T-helper 1 cell treated with Interleukin-12 subunit alpha and Interleukin-12 subunit beta and Interleukin-4 antibody, amounts not matched to agents 30 μg/mL and 1 μg/mL, for 36 hours (primary cell): ENCODE data around the gene MRPL53.
A peak's percentile ranks its signal among the peaks of the same experiment; 100 is the strongest.

Experiments used
- H3K27ac Mint-ChIP-seq: one replicate; pipeline ENCODE4 v1.8.0; 2021; ENCODE audit warnings: mild to moderate bottlenecking, mixed read lengths
- H3K27me3 Mint-ChIP-seq: one replicate; pipeline ENCODE4 v1.8.0; 2021; ENCODE audit warnings: low read depth, mixed read lengths
- H3K36me3 Mint-ChIP-seq: one replicate; pipeline ENCODE4 v1.8.0; 2021; ENCODE audit warnings: low read depth, mixed read lengths
- H3K4me1 Mint-ChIP-seq: one replicate; pipeline ENCODE4 v1.8.0; 2021; ENCODE audit warnings: low read depth, mixed read lengths
- H3K4me3 Mint-ChIP-seq: one replicate; pipeline ENCODE4 v1.8.0; 2021; ENCODE audit warnings: mild to moderate bottlenecking, moderate library complexity, mixed read lengths
- H3K9me3 Mint-ChIP-seq: one replicate; pipeline ENCODE4 v1.8.0; 2021; ENCODE audit warnings: mixed read lengths

The MRPL53 gene

DNA sequence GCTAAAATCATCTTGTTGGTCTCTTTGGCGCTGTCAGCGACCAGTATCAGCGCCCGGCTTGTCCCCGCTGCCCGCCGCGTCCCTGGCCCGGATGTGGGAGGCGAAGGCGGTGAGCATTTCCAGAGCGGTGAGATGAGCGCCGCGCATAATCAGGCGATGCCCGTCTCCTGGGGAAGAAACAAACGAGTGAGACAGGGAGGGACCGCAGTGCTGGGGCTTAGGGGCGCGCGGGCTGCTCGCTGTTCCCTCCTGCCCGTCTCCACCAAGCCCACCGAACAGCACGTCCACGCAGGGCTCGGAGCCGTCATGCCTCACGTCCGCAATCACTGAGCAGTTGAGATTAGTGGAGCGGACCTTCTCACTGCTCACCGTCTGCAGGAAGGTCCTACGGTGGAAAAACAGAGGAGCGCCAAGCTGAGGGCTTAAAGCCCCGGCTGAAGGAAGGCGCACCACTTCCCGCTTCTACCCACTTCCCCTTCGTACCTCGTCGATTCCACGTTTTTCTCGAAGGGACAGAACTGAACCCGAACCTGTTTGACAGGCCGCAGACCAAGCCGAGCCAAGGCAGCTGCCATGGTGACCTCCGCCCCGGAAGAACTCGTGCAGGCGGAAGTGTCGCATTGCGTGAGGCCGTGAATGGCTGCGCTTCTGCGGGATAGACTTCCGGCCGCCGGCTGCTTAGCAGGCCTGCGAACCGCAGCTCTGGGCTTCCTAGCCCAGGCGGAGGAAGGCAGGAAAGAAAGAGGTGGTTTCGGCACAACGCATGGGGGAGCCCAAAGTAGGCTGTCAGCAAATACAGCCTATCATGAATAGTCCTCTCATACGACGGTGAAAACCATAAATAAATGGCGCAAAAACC, at the start of gene MRPL53:
MRPL53 (minus strand) TSS at position 595 of the 859 bp plus-strand sequence; CDS start at position 575, 20 bp downstream.
- H3K27me3 Mint-ChIP-seq = no peaks in the 10 kb centered on the region
- peaks cover 22% of the 10 kb centered on the region for H3K4me1 Mint-ChIP-seq
- H3K36me3 Mint-ChIP-seq = peaks cover 25% of the 10 kb centered on the region
- H3K9me3 Mint-ChIP-seq = no peaks in the 10 kb centered on the region
- peak within 1 kb of the TSS; percentile 98 for H3K27ac Mint-ChIP-seq
- H3K4me3 Mint-ChIP-seq = peak within 1 kb of the TSS; percentile 98

- Mint-ChIP-seq H3K4me1 (peaks cover 15% of the 10 kb centered on the region), H3K4me3 (peak overlapping the region; percentile 73), H3K36me3 (peaks cover 8% of the 10 kb centered on the region), H3K9me3 (no peaks in the 10 kb centered on the region), H3K27me3 (peaks cover 76% of the 10 kb centered on the region), H3K27ac (peak overlapping the region; percentile 37)
These were observed 44.2 kb upstream of the MRPL53 start for GRCh38 chr2:74516650-74517049.

DNA sequence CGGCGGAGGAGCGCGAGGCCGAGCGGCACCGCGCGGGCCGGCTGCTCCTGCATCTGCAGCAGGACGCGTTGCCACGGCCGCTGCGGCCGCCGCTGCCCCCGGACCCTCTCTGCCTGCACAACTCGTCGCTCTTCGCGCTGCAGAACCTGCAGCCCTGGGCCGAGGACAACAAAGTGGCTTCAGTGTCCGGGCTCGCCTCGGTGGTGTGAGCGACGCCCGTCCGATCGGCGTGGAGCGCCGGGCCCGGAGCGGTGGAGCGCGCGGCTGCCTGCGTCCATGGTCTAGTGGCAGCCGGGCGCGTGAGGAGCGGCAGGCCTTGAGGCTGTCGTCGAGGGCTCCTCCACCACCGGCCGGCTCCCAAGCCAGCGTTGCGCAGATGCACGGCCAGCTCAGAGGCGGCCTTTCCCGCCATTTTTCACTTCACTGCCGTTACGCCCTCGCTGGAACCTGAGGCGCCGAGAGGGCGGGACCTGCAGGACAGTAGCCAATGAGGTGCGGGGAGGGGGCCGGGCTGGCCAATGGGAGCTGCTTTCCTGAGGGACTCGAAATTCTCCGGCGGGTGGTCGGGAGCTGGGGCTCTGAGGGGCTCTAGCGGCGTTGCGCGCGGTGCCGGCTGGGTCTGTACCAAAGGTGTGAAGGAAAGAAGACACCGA, 43.6 kb upstream of the MRPL53 start:
- peak overlapping the region; percentile 73 for H3K4me3 Mint-ChIP-seq
- peak overlapping the region; percentile 37 for H3K27ac Mint-ChIP-seq
- H3K4me1 Mint-ChIP-seq = peaks cover 16% of the 10 kb centered on the region
- peaks cover 81% of the 10 kb centered on the region for H3K27me3 Mint-ChIP-seq
- peaks cover 8% of the 10 kb centered on the region for H3K36me3 Mint-ChIP-seq
- H3K9me3 Mint-ChIP-seq = no peaks in the 10 kb centered on the region

GRCh38 chr2:74515271-74515980, 42.9 kb upstream of the MRPL53 start:
- peaks cover 8% of the 10 kb centered on the region for H3K36me3 Mint-ChIP-seq
- H3K27me3 Mint-ChIP-seq = peaks cover 85% of the 10 kb centered on the region
- H3K4me3 Mint-ChIP-seq = peak overlapping the region; percentile 80
- peaks cover 19% of the 10 kb centered on the region for H3K4me1 Mint-ChIP-seq
- no peaks in the 10 kb centered on the region for H3K9me3 Mint-ChIP-seq
- H3K27ac Mint-ChIP-seq = no peak overlapping the region

DNA sequence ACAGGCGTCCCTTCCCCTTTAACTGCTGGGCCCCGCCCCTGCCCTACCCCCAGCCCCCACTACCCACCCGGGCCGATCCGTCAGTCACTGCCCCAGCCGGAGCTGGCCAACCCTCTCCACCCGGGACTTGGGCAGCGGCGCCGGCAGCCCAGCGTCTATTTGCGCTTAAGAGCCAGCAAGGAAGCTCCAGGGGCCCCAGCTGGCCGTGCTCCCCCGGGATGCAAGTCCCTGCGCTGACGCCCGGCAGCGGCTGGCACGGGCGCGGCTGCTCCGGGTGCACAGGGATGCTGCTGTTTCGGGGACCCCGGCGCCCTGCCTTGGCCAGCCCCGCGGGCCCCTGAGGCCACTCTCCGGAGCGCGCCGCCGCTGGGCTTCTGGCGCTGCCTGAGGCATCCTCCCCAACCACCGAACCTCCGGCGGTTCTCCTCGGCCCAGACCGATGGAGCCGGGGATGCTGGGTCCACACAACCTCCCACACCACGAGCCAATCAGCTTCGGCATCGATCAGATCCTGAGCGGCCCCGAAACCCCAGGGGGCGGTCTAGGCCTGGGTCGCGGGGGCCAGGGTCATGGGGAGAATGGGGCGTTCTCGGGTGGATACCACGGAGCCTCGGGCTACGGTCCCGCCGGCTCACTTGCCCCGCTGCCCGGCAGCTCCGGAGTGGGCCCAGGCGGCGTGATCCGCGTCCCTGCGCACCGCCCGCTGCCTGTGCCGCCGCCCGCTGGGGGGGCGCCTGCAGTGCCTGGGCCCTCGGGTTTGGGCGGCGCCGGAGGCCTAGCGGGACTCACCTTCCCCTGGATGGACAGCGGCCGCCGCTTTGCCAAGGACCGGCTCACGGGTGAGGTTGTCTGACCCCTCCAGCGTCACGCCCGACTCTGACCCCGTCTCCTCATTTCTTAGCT, 42.1 kb upstream of the MRPL53 start, which contains the start of gene TLX2:
TLX2 (plus strand) TSS at position 83 of the 903 bp plus-strand sequence; CDS start at position 440, 357 bp downstream.
- Mint-ChIP-seq H3K4me1 (peaks cover 21% of the 10 kb centered on the region), H3K27me3 (peaks cover 82% of the 10 kb centered on the region), H3K27ac (no peak within 1 kb of the TSS), H3K4me3 (peak within 1 kb of the TSS; percentile 80), H3K36me3 (peaks cover 8% of the 10 kb centered on the region), H3K9me3 (no peaks in the 10 kb centered on the region)

DNA sequence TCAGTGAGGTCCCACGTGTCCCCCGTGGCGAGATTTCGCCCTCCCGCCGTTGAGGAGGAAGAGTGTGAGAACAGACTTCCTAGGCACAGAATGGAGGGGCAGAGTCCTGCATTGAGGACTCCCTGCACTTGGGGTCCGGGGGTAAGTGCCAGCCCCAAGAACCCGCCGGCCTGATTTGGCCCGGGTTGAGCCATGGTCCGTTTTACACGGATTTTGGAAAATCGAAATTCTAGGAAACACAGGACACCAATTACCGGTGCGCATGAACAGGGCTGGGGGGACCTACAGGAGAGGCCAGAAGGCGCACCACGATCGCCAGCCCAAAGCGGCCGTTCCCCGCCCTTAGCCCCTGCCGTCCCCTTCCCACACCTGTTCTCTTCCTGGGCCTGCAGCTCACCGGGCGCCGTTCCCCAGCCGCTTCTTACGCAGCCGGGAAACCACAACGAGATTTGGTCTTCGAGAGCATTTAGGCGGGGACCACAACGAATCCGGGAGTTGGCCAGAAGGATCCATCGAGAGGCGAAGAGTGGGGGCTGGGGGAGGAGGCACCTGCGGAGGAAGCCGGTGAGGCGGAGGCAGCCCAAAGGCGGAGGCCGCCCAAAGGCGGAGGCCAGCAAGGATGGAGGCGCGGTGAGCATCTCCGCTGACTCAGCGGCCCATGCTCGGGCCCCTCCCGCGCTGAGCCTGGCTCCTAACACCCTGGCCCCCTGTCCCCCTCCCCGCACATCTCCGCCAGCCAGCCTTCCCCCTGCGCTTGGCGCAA, 41.3 kb upstream of the MRPL53 start:
- H3K4me1 Mint-ChIP-seq = peaks cover 22% of the 10 kb centered on the region
- no peaks in the 10 kb centered on the region for H3K9me3 Mint-ChIP-seq
- H3K27ac Mint-ChIP-seq = no peak overlapping the region
- peak overlapping the region; percentile 65 for H3K4me3 Mint-ChIP-seq
- H3K36me3 Mint-ChIP-seq = peaks cover 8% of the 10 kb centered on the region
- H3K27me3 Mint-ChIP-seq = peaks cover 77% of the 10 kb centered on the region

DNA sequence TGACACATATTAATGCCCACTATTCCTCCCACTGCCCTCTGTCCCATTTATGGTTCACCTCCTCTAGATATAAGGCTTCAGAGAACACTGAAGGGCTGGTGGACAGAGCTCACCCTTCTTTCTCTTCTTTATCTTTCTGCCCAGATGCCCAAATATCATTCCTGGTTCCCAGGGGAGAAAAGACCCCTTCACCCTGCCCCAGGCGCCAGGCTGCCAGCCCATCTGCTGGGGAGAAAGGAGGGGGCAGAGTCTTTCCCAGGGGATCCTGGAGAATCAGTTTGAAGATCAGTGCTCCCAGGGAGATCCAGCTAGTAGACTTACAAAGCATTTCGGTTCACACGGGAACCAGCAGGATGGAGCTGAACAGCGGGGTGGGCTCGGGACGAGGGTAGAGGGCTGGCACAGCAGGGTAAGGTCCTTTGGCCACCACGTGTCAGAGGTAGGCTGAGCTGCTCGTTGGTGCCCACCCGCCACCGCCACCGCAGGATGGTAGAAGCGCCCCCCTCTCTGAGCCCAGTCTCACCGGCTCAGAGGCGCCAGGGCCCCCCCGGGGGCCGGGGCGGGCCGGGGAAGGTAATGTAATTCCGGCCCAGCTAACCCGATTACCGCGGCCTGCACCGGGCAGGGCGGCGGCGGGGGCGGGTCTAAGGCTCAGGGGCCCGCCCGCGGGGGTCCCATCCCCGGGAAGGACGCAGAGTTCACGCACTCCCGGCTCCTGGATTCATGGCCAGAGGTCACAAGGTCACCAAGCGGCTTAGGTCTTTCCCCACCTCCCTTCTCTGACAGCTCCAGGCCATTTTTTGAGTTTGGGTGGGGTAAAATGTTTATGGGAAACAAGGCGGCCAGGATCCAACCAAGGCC, 40.5 kb upstream of the MRPL53 start:
- Mint-ChIP-seq H3K4me3 (peak overlapping the region; percentile 65), H3K27ac (no peak overlapping the region), H3K9me3 (no peaks in the 10 kb centered on the region), H3K27me3 (peaks cover 68% of the 10 kb centered on the region), H3K4me1 (peaks cover 29% of the 10 kb centered on the region), H3K36me3 (peaks cover 11% of the 10 kb centered on the region)

GRCh38 chr2:74511104-74511989, 38.9 kb upstream of the MRPL53 start:
- Mint-ChIP-seq H3K4me3 (no peak overlapping the region), H3K9me3 (no peaks in the 10 kb centered on the region), H3K4me1 (peaks cover 37% of the 10 kb centered on the region), H3K27ac (no peak overlapping the region), H3K27me3 (peaks cover 56% of the 10 kb centered on the region), H3K36me3 (peaks cover 13% of the 10 kb centered on the region)

DNA sequence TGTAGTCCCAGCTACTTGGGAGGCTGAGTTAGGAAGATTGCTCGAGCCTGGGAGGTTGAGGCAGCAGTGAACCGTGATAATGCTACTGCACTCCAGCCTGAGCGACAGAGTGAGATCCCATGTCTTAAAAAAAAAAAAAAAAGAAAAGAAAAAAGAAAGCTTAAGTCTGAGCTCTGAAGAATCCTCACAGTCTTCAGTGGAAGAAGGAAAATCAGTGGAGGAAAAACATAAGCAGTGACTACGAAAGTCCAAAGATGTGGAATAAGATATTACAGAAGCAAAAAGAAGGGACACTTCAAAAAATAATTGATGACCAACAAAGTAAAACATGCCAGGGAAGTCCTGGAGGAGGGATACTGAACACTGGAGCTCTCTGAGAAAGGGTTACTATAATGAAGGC, 37.8 kb upstream of the MRPL53 start:
- Mint-ChIP-seq H3K27ac (no peak overlapping the region), H3K27me3 (peaks cover 48% of the 10 kb centered on the region)

DNA sequence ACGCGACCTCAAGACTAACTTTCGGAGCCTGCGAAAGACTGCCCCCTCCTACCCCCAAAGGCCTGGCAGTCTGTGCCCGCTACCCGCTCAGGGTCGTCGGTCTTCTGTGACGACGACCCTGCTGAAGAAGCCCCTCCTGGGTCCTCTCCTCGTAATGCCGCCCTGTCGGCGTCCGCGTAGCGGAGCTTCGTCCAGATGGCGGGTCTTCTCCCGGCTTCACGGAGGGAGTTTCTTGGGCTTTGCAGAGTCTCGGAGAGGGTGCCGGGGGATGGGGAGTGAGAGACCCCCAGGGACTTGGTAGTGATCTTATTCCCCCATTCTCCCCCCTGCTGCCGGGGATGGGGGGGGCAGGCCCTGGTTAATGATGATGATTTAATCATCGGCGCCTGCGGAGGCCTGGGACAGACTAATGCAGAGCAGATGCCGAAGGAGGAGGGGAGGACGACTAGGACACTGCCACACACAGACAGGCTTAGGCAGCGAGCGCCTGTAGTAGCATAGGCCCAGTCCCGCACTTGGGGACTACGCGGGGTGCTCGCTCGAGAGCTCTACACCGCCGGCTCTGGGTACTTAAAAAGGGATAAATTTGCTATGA, 35.5 kb upstream of the MRPL53 start:
- Mint-ChIP-seq H3K4me1 (peaks cover 46% of the 10 kb centered on the region), H3K27me3 (peaks cover 43% of the 10 kb centered on the region), H3K4me3 (peak overlapping the region; percentile 99)

More for the DNA sequence above, 37.8 kb upstream of the MRPL53 start:
- H3K4me1 Mint-ChIP-seq = peaks cover 39% of the 10 kb centered on the region
- no peak overlapping the region for H3K4me3 Mint-ChIP-seq
- peaks cover 17% of the 10 kb centered on the region for H3K36me3 Mint-ChIP-seq
- no peaks in the 10 kb centered on the region for H3K9me3 Mint-ChIP-seq

DNA sequence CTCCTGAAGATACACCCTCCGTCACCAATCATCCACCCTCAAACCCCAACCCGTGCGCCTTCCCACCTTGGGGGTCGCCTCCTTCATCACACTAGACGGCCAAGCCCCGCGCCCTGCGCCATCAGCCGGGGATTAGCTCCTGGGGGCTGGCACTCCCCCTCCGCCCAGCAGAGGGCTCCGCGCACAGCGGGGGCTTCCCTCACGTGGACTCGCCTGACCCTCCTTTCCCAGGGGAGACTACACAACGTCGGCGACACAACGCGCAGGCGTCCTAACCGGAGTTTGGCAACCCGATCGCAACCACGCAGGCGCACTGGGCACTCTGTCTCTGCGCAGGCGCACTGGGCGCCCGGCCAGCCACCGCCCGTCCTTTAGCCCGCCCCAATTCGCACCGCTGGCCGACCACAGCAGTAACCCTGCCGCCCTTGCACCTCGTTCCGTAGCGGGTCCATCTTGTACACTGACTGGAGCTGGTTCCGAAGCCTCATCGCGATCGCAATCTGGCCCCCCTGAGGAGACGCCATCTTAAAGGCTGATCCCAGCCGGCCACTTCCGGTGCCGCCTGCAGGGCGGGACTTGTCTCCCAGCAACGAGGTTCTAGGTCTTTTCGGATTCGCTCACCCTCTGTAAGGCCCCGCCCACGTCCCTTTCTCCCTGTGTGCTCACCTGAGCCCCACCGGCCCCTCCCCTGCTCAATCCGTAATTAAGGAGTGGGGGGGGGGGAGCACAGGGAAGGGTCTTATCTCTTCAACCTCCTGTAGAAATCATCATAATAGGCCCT, 34.9 kb upstream of the MRPL53 start, which contains the start of gene PCGF1:
PCGF1 (minus strand) TSS at position 551 of the 781 bp plus-strand sequence; CDS start at position 524, 27 bp downstream.
- peaks cover 43% of the 10 kb centered on the region for H3K27me3 Mint-ChIP-seq
- peak within 1 kb of the TSS; percentile 100 for H3K27ac Mint-ChIP-seq
- no peaks in the 10 kb centered on the region for H3K9me3 Mint-ChIP-seq
- H3K4me1 Mint-ChIP-seq = peaks cover 50% of the 10 kb centered on the region
- H3K36me3 Mint-ChIP-seq = peaks cover 27% of the 10 kb centered on the region
- peak within 1 kb of the TSS; percentile 99 for H3K4me3 Mint-ChIP-seq

More for the DNA sequence above, 35.5 kb upstream of the MRPL53 start:
- peaks cover 27% of the 10 kb centered on the region for H3K36me3 Mint-ChIP-seq
- H3K9me3 Mint-ChIP-seq = no peaks in the 10 kb centered on the region
- H3K27ac Mint-ChIP-seq = peak overlapping the region; percentile 100
